HG03571 (cell line): Measurements from ENCODE around the gene ZNF407.
A peak's percentile ranks its signal among the peaks of the same experiment; 100 is the strongest.

Experiments used
- ATAC-seq: cut with Tn5 transposase; IDR thresholded peaks from one replicate; pipeline ENCODE4 v1.9.1; 2021; ENCODE audit not compliant: unreplicated experiment

The ZNF407 gene

GRCh38 chr18:75065251-75066000 lies 467.8 kb downstream of the ZNF407 start:
- ATAC-seq = no peak

GRCh38 chr18:75066021-75066880 lies 468.6 kb downstream of the ZNF407 start:
- no peak for ATAC-seq

DNA sequence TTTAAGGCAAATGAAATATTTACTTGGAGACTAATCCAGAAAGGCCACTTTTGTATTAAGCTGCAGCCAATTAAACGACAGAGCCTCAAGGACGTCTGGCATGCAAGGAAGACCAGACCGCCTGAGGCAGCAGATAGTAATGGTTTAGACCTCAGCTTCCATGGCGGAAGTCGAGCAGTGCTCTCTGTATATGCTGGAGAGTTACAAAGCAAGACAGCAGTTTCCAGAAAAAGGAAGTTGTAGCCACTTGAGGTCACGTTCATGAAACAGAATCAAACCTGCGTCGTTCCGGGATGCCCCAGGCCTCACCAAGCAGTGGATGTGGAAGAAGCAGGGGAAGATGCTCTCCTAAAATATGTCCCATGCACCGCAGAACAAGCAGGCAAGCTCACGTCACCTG lies 469.3 kb downstream of the ZNF407 start:
- ATAC-seq = no peak

GRCh38 chr18:75067996-75068645 lies 470.5 kb downstream of the ZNF407 start:
- no peak for ATAC-seq

DNA sequence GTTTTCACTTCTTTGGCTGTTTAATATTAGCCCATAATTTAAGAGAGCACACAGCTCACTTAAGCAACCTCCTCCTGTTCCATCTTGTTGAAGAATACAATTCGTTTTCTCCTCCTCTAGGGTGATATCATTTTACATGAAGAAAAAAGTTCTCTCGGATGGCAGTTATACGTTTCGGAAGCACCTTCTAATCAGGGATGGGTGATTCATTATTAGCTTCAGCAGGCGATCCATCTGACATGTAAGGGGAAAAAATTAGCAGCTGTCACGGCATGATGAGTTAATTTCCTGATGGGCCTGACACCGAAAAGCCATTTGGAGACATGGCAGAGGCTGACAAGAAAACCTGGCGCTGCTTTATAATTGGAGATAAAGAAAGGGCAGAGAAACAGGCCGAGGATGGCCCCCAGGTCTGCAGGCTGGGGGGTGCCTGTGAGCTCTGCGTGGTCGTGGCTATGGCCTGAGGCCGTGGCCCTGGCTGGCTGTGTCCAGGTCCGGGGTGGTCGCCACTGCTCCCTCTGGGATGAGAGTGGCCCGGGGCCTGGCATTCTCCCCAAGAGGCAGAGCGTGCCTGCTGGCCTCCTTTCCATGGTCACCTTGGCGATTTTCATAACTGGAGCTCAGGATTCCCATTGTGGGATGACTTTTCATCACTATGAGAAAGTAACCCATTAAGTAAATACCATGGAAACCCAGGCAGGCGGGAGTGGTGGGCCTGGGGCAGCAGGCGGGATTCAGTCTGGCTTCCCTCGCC lies 471.2 kb downstream of the ZNF407 start:
- ATAC-seq = no peak

- ATAC-seq = no peak
Observed at GRCh38 chr18:75070235-75070624, 472.6 kb downstream of the ZNF407 start.

DNA sequence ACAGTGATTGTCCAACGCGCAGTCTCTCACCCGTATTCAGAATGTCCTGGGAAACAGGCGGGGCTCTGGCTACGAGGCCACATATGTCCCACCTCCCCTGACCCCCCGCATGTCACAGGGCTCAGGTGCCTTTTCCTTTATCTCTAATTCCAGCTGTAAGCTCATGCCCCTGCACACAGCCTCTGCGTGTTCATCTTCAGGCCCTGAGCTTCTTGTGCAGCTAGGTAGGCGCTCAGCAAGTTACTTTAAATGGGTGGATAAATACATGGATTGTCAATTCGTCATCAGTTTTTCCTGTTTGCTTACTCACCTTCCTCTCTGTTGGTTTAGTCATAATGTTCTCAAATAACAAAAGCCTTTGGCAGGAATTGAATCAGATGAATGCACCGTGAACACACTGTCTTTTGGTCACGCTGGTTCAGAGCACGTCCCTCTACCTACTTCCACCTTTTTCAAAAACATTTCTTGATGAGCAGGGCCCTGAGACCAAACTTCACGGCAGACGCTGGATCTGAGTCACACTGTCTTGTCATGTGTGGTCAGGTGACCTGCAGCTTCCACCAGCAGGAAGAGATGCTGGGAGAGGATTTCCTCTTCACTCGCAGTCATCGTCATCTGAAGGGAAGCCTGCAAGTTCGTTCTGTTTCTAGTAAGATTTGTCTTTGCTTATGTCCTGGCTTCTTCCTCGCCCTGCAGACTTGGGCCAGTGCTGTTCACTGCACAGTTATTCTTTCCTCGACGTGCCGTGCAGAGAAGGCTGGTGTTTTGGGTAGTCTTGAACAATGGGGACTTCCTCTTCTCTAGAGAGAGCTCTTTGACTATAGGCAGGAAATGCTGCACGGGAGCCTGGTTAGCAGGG lies 473.2 kb downstream of the ZNF407 start:
- peak; percentile 81 for ATAC-seq

GRCh38 chr18:75071484-75071785 lies 473.8 kb downstream of the ZNF407 start:
- ATAC-seq = no peak

GRCh38 chr18:75071866-75072671 lies 474.4 kb downstream of the ZNF407 start:
- ATAC-seq = no peak

GRCh38 chr18:75072672-75073371 lies 475.2 kb downstream of the ZNF407 start:
- no peak for ATAC-seq

- no peak for ATAC-seq
Observed at GRCh38 chr18:75073654-75074053, 476.0 kb downstream of the ZNF407 start.

DNA sequence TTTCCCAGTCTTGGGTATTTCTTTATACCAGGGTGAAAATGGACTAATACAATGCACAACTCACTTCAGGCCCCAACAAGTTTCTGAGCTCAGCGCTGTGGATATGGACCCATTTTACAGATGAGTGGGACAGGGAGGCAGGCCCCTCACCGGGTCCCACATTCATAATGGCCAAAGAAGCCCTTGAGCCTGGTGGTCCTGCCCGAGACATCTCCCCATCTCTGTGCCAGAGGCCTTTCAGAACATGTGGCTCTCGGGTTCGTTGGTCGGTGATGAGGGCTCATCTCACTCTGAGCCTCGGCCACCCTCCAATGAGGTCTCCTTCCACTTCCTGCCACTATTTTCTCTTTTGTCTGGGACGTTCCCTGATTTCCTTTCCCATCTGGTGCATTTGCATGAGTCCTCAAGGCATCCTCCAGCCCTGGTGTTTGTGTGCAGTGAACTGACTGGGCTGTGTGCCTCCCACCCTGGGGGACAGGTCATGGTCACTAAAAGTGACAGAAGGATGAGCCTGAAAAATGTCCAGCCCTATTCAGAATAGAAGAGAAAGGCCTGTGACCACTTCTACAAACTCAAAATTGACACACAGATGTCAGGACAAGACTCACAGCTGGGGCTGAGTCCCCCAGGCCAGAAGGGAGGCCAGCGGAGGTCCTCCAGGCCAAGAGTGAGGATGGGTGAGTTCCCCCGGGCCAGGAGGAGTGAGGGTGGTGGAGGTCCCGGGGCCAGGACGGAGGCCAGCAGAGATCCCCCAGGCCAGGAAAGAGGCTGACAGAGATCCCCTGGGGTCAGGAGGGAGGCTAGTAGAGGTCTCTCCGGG lies 476.7 kb downstream of the ZNF407 start:
- ATAC-seq = no peak

GRCh38 chr18:75075016-75075305 lies 477.3 kb downstream of the ZNF407 start:
- no peak for ATAC-seq

- ATAC-seq = no peak
Observed at GRCh38 chr18:75075429-75075841, 477.8 kb downstream of the ZNF407 start.

GRCh38 chr18:75076286-75076685 lies 478.6 kb downstream of the ZNF407 start:
- ATAC-seq = no peak

DNA sequence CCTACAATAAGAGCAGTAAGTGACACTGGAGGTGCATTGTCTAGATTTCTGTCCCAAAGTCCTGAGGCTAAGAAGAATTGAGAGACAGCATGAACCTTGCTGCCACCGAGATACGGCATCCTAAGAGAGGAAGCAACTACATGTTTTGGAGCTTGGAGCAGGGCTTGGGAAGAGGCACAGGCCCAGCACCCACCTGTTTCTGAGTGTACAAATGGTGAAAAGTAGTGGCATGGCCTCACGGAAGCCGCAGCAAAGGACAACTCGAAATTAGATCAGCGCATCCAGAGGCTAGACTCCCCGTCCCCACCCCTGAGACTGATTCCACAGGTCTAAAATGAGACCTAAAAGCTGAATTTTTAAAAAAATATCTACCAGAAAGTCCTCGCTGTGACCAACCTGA lies 483.8 kb downstream of the ZNF407 start:
- no peak for ATAC-seq

DNA sequence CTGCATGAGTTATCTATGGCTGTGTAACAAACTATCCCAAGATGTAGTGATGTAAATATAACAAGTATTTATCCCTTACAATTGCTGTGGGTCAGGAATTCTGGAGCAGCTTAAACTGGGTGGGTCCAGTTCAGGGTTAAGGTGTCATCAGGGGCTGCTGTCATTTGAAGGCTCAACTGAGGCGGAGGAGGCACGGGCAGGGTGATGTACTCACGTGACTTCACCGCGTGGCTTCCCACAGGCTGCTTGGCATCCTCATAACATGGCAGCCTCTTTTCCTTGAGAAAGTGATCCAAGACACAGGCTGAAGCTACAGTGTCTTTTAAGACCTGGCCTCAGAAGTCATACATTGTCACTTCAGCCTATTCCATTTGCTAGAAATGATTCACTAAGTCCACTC lies 485.5 kb downstream of the ZNF407 start:
- no peak for ATAC-seq

DNA sequence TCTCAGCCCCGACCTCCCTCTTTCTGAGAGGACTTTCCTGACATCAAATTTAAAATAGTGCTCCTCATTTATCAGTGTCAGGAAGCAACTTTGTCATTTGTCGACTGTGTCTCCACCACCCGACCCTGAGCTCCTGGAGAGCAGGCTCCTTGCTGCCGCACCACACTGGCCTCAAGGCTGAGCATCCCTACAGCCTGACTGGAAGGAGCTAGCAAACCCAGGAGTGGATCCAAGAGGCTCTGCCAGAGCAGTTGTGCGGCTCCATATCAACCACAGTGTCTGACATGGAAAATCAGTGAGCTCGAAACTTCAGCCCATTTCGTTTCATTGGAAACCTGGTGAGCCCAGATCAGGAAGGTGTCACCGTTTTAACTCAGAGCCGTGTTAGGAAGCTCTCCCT lies 486.1 kb downstream of the ZNF407 start:
- ATAC-seq = no peak
